GM12874 (cell line): Measurements from ENCODE around the gene PTCD2.

ENCODE experiments used
- TF ChIP-seq, protein P1 (sequence below): IDR thresholded peaks from 2 replicates; pipeline ENCODE4 v1.5.1; 2011; ENCODE audit warnings: low read depth, mild to moderate bottlenecking, control low read depth, low read length, moderate library complexity; ENCODE audit not compliant: insufficient read depth

Gene PTCD2

GRCh38 chr5:72355706-72356299 is 35.6 kb downstream of the PTCD2 start:
- TF ChIP-seq, protein P1, sequence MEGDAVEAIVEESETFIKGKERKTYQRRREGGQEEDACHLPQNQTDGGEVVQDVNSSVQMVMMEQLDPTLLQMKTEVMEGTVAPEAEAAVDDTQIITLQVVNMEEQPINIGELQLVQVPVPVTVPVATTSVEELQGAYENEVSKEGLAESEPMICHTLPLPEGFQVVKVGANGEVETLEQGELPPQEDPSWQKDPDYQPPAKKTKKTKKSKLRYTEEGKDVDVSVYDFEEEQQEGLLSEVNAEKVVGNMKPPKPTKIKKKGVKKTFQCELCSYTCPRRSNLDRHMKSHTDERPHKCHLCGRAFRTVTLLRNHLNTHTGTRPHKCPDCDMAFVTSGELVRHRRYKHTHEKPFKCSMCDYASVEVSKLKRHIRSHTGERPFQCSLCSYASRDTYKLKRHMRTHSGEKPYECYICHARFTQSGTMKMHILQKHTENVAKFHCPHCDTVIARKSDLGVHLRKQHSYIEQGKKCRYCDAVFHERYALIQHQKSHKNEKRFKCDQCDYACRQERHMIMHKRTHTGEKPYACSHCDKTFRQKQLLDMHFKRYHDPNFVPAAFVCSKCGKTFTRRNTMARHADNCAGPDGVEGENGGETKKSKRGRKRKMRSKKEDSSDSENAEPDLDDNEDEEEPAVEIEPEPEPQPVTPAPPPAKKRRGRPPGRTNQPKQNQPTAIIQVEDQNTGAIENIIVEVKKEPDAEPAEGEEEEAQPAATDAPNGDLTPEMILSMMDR = 0 out of 2 replicates have a peak, but pooled peaks have one; percentile 2

- TF ChIP-seq, protein P1 = no peak
Observed at GRCh38 chr5:72356361-72356760, 36.2 kb downstream of the PTCD2 start.

- TF ChIP-seq, protein P1 = no peak
Observed at GRCh38 chr5:72358925-72359324, 38.8 kb downstream of the PTCD2 start.

- TF ChIP-seq, protein P1 = no peak
Observed at GRCh38 chr5:72359886-72360285, 39.7 kb downstream of the PTCD2 start.

- TF ChIP-seq, protein P1 = no peak
Observed at GRCh38 chr5:72363166-72363802, 43.1 kb downstream of the PTCD2 start.

GRCh38 chr5:72364171-72364570 is 44.0 kb downstream of the PTCD2 start:
- TF ChIP-seq, protein P1 = no peak

DNA sequence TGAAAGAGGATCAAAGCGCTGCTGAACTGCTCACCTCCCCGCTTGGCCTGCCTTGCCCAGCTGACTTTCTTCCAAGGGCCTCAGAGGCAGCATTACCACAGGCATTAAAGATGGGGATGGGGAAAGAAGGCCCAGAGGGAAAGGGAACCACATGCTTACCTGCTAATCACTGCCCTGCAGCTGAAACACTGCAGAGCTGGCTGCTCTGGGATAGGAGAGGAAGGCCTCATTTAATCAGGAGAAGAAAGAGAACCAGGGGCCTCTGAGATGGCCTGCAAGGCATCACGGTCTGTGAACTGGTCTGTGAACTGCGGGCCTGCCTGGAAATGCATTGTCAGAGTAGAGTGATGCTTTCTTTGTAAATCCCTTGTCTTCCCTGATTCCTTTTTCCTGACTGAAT is 44.8 kb downstream of the PTCD2 start:
- TF ChIP-seq, protein P1 = no peak
